Gastroesophageal sphincter (tissue), 4 donors: Measurements from ENCODE around the gene FLNC. TPM values are rescaled to one million over a fixed set of nuclear protein-coding genes. Genes with fewer than 3 reads are reported as not detected.
A peak's percentile ranks its signal among the peaks of the same experiment; 100 is the strongest.

ENCODE experiments used
- ATAC-seq: fragments of 150-250 bp; one replicate; pipeline ENCODE4 v1.9.1; 2016; ENCODE audit warnings: mild to moderate bottlenecking, moderate library complexity
- H3K27ac ChIP-seq, 4 donors: fragments of 200-600 bp; sonication (generic) in 3 of 4; 1 replicate in 3 of 4; 2 replicates in 1 of 4; pipeline ENCODE4 v1.5.1; 2016 to 2019
- H3K27me3 ChIP-seq: fragments of 200-600 bp; sonication (generic); one replicate; pipeline ENCODE4 v1.5.1; 2019
- H3K36me3 ChIP-seq, 2 donors: fragments of 200-600 bp; sonication (generic); one replicate each; pipeline ENCODE4 v1.5.1; 2019; ENCODE audit warnings: control low read depth in 1 of 2
- H3K4me1 ChIP-seq, 3 donors: fragments of 200-600 bp; sonication (generic); 1 replicate in 2 of 3; 2 replicates in 1 of 3; pipeline ENCODE4 v1.5.1; 2016 to 2019; ENCODE audit warnings: control low read depth in 2 of 3
- H3K4me3 ChIP-seq, 2 donors: fragments of 200-600 bp; sonication (generic); one replicate each; pipeline ENCODE4 v1.5.1; 2019; ENCODE audit warnings: mild to moderate bottlenecking in 1 of 2, moderate library complexity in 1 of 2
- H3K9me3 ChIP-seq, 3 donors: fragments of 200-600 bp; sonication (generic); one replicate each; pipeline ENCODE4 v1.5.1; 2017 to 2019; ENCODE audit warnings: control low read depth in 2 of 3
- CTCF ChIP-seq, 4 experiments: fragments of 200-600 bp in 2 of 4; fragments of 450-650 bp in 2 of 4; sonication (generic) in 1 of 4; IDR thresholded peaks; one replicate each; pipeline ENCODE4 v1.5.1; 2017 to 2019; ENCODE audit warnings: antibody characterized with exemption in 4 of 4, mild to moderate bottlenecking in 2 of 4, moderate library complexity in 2 of 4
- EP300 ChIP-seq: sonication (generic); formaldehyde crosslinking; IDR thresholded peaks from one replicate; pipeline ENCODE4 v1.6.1; 2017; ENCODE audit warnings: antibody characterized with exemption, mild to moderate bottlenecking
- POLR2A ChIP-seq, 2 donors: fragments of 450-650 bp; IDR thresholded peaks; one replicate each; pipeline ENCODE4 v1.6.1; 2017; ENCODE audit warnings: antibody characterized with exemption in 2 of 2, mild to moderate bottlenecking in 2 of 2, moderate library complexity in 1 of 2
- POLR2AphosphoS5 ChIP-seq: sonication (generic); formaldehyde crosslinking; IDR thresholded peaks from one replicate; pipeline ENCODE4 v1.6.1; 2017; ENCODE audit warnings: antibody characterized with exemption
- WGBS, 2 donors: methylation state at CpG; one replicate each; pipeline ENCODE4 v1.1.5; 2018; ENCODE audit warnings: low coverage in 1 of 2; 5-methylcytosine and 5-hydroxymethylcytosine counted together
- total RNA-seq, 4 donors: library from RNA; depleted of rRNA; stranded (reverse); fragments of >200 nt; gene quantifications; one replicate each; pipeline ENCODE4 v1.1.0, GENCODE V29; 2016

FLNC gene
- total RNA-seq, 4 donors from 2014 or later, result 308 to 1,162 (median 401) TPM

- WGBS, 2 donors, result no CpG with 5 or more reads among the region's 17 CpGs
Measured at GRCh38 chr7:128843938-128844621, 13.9 kb downstream of the FLNC start.

GRCh38 chr7:128844777-128845311 is 14.6 kb downstream of the FLNC start:
- Histone ChIP-seq H3K4me1 (peaks cover 0 to 16% (median 0%) of the 10 kb centered on the region in 3 donors), H3K27ac (peak overlapping the region in 3 of 4 donors; percentile 35 to 51 (median 48)), H3K27me3 (no peaks in the 10 kb centered on the region), H3K4me3 (no peak overlapping the region), H3K9me3 (no peaks in the 10 kb centered on the region), H3K36me3 (peaks cover 0 to 100% of the 10 kb centered on the region in 2 donors)
- ATAC-seq, result no peak
- 80% methylated on average over 1 of the region's 25 CpGs; no CpG with 5 or more reads in 1 of the 2 donors for WGBS, 2 donors
- TF ChIP-seq POLR2A (IDR thresholded peaks at IDR 0.05) (no peak), EP300 (no peak), POLR2AphosphoS5 (no peak), CTCF (IDR thresholded peaks at IDR 0.05) (no peak)

More at GRCh38 chr7:128843938-128844621, 13.9 kb downstream of the FLNC start:
- no peak for ATAC-seq
- no peaks in the 10 kb centered on the region for H3K27me3 ChIP-seq
- H3K9me3 ChIP-seq, result no peaks in the 10 kb centered on the region
- H3K36me3 ChIP-seq, result peaks cover 0 to 100% of the 10 kb centered on the region in 2 donors
- H3K4me1 ChIP-seq, result peaks cover 0 to 16% (median 0%) of the 10 kb centered on the region in 3 donors
- peak overlapping the region in 3 of 4 donors; percentile 48 to 59 (median 51) for H3K27ac ChIP-seq
- TF ChIP-seq POLR2A (IDR thresholded peaks at IDR 0.05) (no peak), CTCF (IDR thresholded peaks at IDR 0.05) (no peak), POLR2AphosphoS5 (no peak), EP300 (no peak)
- H3K4me3 ChIP-seq, result no peak overlapping the region

GRCh38 chr7:128845475-128845874 is 15.3 kb downstream of the FLNC start:
- peak overlapping the region in 3 of 4 donors; percentile 35 to 51 (median 48) for H3K27ac ChIP-seq
- peaks cover 0 to 100% of the 10 kb centered on the region in 2 donors for H3K36me3 ChIP-seq
- ATAC-seq, result no peak
- no peaks in the 10 kb centered on the region for H3K27me3 ChIP-seq
- TF ChIP-seq POLR2AphosphoS5 (no peak), POLR2A (IDR thresholded peaks at IDR 0.05) (no peak), EP300 (no peak)
- no peaks in the 10 kb centered on the region for H3K9me3 ChIP-seq
- H3K4me3 ChIP-seq, result no peak overlapping the region
- peaks cover 0 to 16% (median 0%) of the 10 kb centered on the region in 3 donors for H3K4me1 ChIP-seq
- 50% methylated on average over 2 of the region's 5 CpGs; no CpG with 5 or more reads in 1 of the 2 donors for WGBS, 2 donors

- H3K27me3 ChIP-seq, result no peaks in the 10 kb centered on the region
- no peak for TF ChIP-seq EP300
- TF ChIP-seq POLR2A (IDR thresholded peaks at IDR 0.05), result no peak
- TF ChIP-seq CTCF (IDR thresholded peaks at IDR 0.05), result no peak
- TF ChIP-seq POLR2AphosphoS5, result no peak
- peak overlapping the region in 3 of 4 donors; percentile 35 to 48 (median 40) for H3K27ac ChIP-seq
- no peaks in the 10 kb centered on the region for H3K9me3 ChIP-seq
- ATAC-seq, result no peak
- 80% methylated on average over 3 of the region's 19 CpGs; no CpG with 5 or more reads in 1 of the 2 donors for WGBS, 2 donors
- H3K4me3 ChIP-seq, result no peak overlapping the region
- peaks cover 0 to 13% (median 0%) of the 10 kb centered on the region in 3 donors for H3K4me1 ChIP-seq
- peaks cover 0 to 100% of the 10 kb centered on the region in 2 donors for H3K36me3 ChIP-seq
Measured at GRCh38 chr7:128845987-128846386, 15.8 kb downstream of the FLNC start.

GRCh38 chr7:128846781-128847444 is 16.7 kb downstream of the FLNC start:
- Histone ChIP-seq H3K27me3 (no peaks in the 10 kb centered on the region), H3K4me3 (no peak overlapping the region), H3K9me3 (no peaks in the 10 kb centered on the region), H3K27ac (no peak overlapping the region), H3K4me1 (peaks cover 0 to 3% (median 0%) of the 10 kb centered on the region in 3 donors), H3K36me3 (peaks cover 0 to 100% of the 10 kb centered on the region in 2 donors)
- WGBS, 2 donors, result 71 to 77% methylated on average over 6 to 9 of the region's 14 CpGs
- no peak for ATAC-seq
- no peak for TF ChIP-seq CTCF (IDR thresholded peaks at IDR 0.05)
- TF ChIP-seq POLR2A (IDR thresholded peaks at IDR 0.05), result no peak
- no peak for TF ChIP-seq POLR2AphosphoS5
- TF ChIP-seq EP300, result no peak
